ENCODE measurements around the gene KCNA2.

KCNA2 gene

GRCh38 chr1:110628323-110629105 is 22.4 kb upstream of the KCNA2 start:
- no peak for DNase-seq (ENCODE audit: low spot score)

DNA sequence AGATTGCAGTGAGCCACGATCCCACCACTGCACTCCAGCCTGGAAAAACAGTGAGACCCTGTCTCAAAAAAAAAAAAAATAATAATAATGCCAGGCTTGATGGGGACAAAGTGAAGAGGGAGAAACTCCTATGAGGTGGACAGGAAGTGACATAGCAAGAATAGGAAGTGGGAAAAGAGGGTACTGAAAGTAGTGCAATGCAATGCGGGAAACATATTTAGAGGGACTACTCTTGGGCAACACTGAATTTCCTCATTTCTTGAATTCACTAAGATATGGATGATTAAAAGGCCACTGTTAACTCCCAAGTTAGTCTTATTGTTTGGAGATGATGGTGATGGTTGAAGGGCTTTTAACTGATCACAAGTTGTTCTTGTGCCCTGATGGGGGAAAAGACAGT is 21.6 kb upstream of the KCNA2 start:
- DNase-seq (ENCODE audit: low spot score), result no peak

- DNase-seq (ENCODE audit: low spot score), result no peak
Observed at GRCh38 chr1:110626889-110627288, 20.7 kb upstream of the KCNA2 start.

- DNase-seq (ENCODE audit: low spot score), result no peak
Observed at GRCh38 chr1:110620686-110621085, 14.5 kb upstream of the KCNA2 start.

DNA sequence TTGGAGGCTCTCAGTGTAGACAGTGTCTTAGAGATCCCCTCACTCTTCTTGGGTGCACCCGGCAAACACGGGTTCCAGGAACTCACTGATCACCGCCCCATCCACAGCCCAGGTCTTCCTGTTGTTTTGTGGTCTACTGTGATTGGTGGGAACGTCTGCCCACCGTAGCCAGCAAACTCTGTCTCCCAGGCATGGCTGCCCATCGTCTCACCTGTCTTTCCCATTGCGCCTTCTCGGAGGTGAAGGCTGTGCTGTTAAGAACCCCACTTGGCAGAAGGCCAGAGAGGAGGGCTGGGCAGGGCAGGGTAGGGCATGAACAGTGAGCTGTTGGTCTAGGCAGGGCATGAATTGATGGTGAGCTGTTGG is 14.1 kb upstream of the KCNA2 start:
- no peak for DNase-seq (ENCODE audit: low spot score)

GRCh38 chr1:110619412-110620249 is 13.5 kb upstream of the KCNA2 start:
- peak; percentile 94 for DNase-seq (ENCODE audit: low spot score)

- no peak for DNase-seq (ENCODE audit: low spot score)
Observed at GRCh38 chr1:110618668-110619067, 12.5 kb upstream of the KCNA2 start.

DNA sequence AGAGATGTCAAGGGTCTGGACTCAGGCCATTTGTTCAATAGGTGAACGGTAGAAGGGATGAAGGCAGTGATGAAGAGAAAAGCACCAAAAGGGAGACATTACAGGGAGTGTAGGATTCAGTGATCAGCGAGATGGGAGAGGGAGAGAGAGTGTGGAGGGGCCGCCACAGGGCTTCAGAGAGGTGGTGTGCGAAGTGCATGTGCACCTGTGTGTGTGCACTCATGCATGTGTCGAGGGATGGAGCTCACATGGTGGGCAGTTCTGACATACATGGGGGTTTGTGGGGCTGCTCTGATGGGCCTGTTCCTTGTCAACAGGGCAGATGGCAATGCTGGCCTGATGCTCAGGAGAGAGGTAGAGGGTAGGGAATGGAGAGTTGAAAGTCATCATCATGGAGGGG is 11.4 kb upstream of the KCNA2 start:
- no peak for DNase-seq (ENCODE audit: low spot score)

GRCh38 chr1:110617116-110617515 is 11.0 kb upstream of the KCNA2 start:
- DNase-seq (ENCODE audit: low spot score), result no peak

DNA sequence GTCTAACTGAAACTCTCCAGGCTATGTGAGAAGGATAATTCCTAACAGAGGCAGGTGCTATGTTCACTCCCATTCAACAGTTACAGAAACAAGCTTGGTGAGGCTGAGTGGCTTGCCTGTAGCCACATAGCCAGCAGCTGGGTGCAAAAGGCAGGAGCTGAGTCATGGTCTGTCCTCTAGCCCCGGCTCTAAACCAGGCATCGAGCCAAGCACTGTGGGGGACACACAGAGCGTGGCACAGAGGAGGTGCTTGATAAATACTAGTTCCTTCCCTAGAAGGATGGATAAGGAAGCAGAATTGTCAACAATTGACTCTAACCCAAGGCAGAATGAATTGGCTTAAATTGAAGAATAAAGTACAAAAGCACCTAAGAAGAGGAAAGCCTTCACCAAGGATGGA is 10.4 kb upstream of the KCNA2 start:
- DNase-seq (ENCODE audit: low spot score), result no peak

- peak; percentile 74 for DNase-seq (ENCODE audit: low spot score)
Observed at GRCh38 chr1:110615548-110616130, 9.5 kb upstream of the KCNA2 start.

DNA sequence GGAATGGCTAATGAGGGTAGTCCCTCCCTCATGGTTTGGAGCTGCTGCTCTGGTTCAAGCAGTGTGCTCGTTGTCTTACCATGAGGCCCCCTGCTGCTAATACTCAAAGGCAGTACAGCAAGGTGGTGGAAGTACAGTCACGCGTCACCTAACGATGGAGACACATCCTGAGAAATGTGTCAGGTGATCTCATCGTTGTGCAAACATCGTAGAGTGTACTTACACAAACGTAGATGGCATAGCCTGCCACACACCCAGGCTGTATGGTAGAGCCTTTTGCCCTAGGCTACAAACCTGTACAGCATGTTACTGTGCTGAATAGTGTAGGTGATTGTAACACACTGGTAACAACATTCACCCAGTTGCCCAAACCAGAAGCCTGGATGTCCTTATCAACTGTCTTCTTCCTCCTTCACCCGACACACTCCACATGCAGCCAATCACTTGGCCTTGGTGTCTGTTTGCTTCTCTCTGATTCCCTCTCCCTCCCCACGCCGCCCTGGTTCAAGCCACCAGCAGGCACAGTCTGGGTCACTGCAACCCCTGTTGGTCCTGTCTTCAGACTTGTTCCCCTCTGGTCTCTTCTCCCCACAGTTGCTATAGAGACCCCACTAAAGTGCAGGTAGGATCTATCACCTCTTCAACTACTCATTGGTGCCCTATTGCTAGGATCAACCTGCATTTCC is 6.0 kb upstream of the KCNA2 start:
- no peak for DNase-seq (ENCODE audit: low spot score)

DNA sequence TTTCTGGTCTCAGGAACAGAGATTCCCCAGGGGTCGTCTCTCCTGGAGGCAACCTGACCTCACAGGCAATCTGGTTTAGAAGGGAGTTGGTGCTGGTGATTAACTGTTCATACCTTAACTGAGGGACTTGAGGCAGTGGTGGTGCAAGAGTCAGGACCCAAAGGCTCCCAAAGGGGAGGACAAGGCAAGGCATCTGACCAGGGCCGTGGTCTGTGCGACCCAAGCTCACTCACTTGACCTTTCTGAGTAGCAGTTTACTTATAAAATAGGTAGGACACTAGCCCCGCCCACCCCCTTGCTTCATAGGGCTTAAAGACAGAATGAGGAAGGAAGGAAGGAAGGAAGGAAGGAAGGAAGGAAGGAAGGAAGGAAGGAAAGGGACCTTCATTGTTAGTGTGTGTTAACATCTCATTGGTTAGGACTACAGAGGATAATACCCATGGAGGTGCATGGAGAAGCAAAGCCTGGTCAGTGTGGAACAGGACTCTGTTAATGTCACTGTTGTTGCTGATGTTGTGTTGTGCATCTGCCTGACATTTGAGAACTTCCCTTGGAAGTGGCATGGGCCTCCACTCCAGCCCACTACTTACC is 4.6 kb upstream of the KCNA2 start:
- DNase-seq (ENCODE audit: low spot score), result no peak

DNA sequence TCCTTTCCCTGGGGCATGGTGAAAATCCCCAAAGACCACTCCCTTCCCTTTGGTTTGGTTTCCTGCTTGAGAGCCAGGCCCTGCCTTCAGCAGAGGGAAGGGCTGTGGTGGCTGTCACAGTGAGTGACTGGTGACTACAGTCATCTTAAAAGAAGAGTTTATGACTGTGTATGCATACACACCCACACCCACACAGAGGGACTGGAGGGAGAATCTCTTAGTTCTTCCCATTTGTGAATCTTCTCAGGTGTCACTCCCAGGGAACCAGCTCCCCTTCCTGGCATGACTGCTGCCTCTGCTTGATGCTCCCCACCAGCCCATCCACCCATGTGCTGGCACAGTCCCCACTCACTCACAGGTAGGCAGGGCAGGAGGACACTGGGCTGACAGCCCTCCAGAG is 3.9 kb upstream of the KCNA2 start:
- no peak for DNase-seq (ENCODE audit: low spot score)

- DNase-seq (ENCODE audit: low spot score), result no peak
Observed at GRCh38 chr1:110608247-110608646, 2.1 kb upstream of the KCNA2 start.

DNA sequence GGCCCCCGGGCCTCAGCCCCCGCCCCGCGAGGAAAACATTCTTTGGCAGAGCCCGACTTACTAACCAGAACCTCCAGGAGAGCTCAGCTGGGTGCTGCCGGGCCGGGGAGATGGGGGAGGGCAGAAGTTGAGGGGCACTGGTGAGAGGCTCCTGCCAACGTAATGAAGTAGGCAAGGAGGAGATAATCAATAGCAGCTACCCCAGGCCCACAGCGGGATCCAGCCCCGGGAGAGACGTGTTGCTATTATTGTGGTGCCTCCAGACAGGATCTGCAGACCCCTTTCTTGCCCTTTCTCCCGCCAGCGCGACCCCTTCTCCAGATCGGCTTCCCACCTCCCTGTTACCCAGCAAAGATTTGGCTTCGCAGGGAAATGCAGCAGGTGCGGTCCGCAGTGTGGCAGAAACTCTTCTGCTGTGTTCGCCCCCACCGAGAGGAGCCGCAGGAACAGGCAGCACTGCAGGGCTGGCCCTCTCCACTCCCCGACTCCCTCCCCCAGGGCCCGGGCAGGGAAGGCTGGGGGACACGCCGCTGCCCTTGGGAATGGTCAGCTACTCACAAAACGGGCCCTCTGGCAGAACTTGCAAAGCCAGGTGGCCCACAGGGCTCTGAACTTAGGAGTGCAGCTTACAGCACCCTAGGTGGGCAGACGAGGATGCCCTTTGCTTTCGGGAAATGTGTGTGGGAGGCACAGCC is 1.5 kb upstream of the KCNA2 start:
- DNase-seq (ENCODE audit: low spot score), result no peak

DNA sequence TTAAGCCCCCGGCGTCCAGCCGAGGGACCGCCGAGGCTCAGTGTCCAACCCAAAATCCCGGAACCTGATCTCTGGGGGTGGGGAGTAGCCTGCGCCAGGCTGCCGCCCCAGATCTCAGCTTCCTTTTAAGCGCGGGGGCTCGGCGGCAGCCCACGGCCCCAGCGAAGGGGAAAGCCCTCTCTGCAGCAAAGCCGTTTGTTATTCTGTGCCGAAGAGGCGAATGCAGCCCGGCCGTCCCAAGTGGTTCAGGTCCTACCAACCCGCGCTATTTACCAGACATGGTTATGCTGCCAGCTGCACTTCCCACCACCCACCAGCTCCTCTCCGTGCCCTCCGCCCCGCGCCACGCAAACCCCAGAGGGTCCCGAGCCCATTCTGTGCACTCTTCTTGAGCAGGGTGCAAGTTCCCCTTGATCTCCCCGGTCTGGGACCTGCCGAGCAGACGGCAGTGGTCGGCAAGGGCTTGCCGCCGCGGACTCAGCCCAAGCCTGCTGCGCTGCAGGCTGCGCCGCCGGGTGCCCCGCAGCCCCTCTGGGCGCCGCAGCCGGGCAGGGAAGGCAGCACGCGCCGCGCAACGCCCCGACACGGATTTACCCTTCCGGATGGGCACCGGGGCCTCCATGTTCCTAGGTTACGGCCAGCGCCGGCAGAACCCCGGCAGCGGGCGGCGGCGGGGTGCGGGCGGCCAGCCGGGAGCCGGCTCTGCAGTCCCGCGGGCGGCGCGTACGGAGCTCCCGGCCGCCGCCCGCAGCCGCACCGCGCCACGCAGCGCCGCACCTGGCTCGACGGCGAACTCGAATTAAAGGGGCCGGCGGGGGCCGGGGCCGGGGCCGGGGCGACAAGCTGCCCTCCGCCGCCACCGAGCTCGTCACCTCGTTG is 738 bp upstream of the KCNA2 start:
- peak; percentile 64 for DNase-seq (ENCODE audit: low spot score)

- DNase-seq (ENCODE audit: low spot score), result no peak
Observed at GRCh38 chr1:110605446-110605845, 712 bp downstream of the KCNA2 start.

GRCh38 chr1:110604586-110605148 is 1.5 kb downstream of the KCNA2 start:
- no peak for DNase-seq (ENCODE audit: low spot score)

DNA sequence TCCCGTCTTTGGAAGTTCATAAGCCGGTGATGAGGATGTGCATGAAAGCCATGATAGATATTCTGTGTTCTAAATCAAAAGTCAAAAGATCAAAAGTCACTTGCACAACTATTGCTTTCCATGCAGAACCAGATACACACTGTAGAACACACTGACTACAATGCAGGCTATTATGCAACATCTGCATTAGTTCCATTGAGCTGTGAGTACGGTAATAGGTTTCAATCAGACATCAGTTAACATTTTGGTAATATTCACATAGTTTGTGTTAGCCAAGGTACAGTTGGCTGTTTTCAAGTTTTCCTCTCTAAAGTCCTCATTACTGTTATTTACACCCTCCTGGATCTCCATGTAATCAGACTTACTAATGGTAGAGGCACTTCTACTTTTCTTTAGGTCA is 3.1 kb downstream of the KCNA2 start:
- no peak for DNase-seq (ENCODE audit: low spot score)
